MM.1S (cell line): ENCODE results near the gene JSRP1.

Experiments
- EZH2 ChIP-seq: fragments of 300-600 bp; sonication (generic); optimal IDR thresholded peaks from 2 replicates; pipeline ENCODE3; 2017; ENCODE audit warnings: low read depth, mild to moderate bottlenecking, antibody characterized with exemption, low read length, mixed read lengths
- EZH2phosphoT487 ChIP-seq: fragments of 300-600 bp; sonication (generic); IDR thresholded peaks from 2 replicates; pipeline ENCODE4 v1.6.1; 2018; ENCODE audit warnings: antibody characterized with exemption, low read length
- TF ChIP-seq, protein P1 (sequence below): fragments of 300-600 bp; sonication (generic); IDR thresholded peaks from 2 replicates; pipeline ENCODE4 v1.5.1; 2016; ENCODE audit warnings: antibody characterized with exemption, low read length, mixed read lengths

GRCh38 chr19:2282062-2282861, 26.0 kb upstream of the JSRP1 start, which contains the start of gene PEAK3:
- TF ChIP-seq, protein P1, sequence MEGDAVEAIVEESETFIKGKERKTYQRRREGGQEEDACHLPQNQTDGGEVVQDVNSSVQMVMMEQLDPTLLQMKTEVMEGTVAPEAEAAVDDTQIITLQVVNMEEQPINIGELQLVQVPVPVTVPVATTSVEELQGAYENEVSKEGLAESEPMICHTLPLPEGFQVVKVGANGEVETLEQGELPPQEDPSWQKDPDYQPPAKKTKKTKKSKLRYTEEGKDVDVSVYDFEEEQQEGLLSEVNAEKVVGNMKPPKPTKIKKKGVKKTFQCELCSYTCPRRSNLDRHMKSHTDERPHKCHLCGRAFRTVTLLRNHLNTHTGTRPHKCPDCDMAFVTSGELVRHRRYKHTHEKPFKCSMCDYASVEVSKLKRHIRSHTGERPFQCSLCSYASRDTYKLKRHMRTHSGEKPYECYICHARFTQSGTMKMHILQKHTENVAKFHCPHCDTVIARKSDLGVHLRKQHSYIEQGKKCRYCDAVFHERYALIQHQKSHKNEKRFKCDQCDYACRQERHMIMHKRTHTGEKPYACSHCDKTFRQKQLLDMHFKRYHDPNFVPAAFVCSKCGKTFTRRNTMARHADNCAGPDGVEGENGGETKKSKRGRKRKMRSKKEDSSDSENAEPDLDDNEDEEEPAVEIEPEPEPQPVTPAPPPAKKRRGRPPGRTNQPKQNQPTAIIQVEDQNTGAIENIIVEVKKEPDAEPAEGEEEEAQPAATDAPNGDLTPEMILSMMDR = no peak
- no peak for TF ChIP-seq EZH2
- no peak for TF ChIP-seq EZH2phosphoT487
